Activated CD8-positive, alpha-beta T cell treated with anti-CD3 and anti-CD28 coated beads for 36 hours (primary cell): ENCODE data around the gene CALN1. TPM values are rescaled to one million over a fixed set of nuclear protein-coding genes. Genes with fewer than 3 reads are reported as not detected.

Experiments used
- ATAC-seq: fragments of 200-7000 bp; cut with Tn5 transposase; one replicate; pipeline ENCODE4 v1.10.0; 2021; ENCODE audit warnings: mild to moderate bottlenecking, moderate library complexity
- CTCF ChIA-PET: fragments of 350-600 bp; sonication (Branson Sonifier 250); formaldehyde crosslinking; loops from one replicate; lab custom pipeline; 2021; ENCODE audit warnings: antibody characterized with exemption; lab: Charles Lee
- POLR2A ChIA-PET: fragments of 350-600 bp; sonication (Branson Sonifier 250); formaldehyde crosslinking; loops from one replicate; lab custom pipeline; 2021; ENCODE audit warnings: antibody characterized with exemption; lab: Charles Lee
- DNase-seq: peaks from one replicate; pipeline ENCODE4 v3.0.0-alpha.2; 2020
- H3K27ac Mint-ChIP-seq: one replicate; pipeline ENCODE4 v1.8.0; 2021; ENCODE audit warnings: mild to moderate bottlenecking, mixed read lengths
- H3K27me3 Mint-ChIP-seq: one replicate; pipeline ENCODE4 v1.8.0; 2021; ENCODE audit warnings: mixed read lengths
- H3K36me3 Mint-ChIP-seq: one replicate; pipeline ENCODE4 v1.8.0; 2021; ENCODE audit warnings: low read depth, mixed read lengths
- H3K4me1 Mint-ChIP-seq: one replicate; pipeline ENCODE4 v1.8.0; 2021; ENCODE audit warnings: low read depth, mixed read lengths
- H3K4me3 Mint-ChIP-seq: one replicate; pipeline ENCODE4 v1.8.0; 2021; ENCODE audit warnings: mild to moderate bottlenecking, moderate library complexity, mixed read lengths
- H3K9me3 Mint-ChIP-seq: one replicate; pipeline ENCODE4 v1.8.0; 2021; ENCODE audit warnings: mixed read lengths
- CTCF ChIP-seq: fragments of 200-600 bp; IDR thresholded peaks from one replicate; pipeline ENCODE4 v1.8.0; 2022; ENCODE audit warnings: antibody characterized with exemption, mild to moderate bottlenecking
- intact Hi-C: fragments of 100-400 bp; cut with micrococcal nuclease; formaldehyde crosslinking; loops from one replicate; pipeline ENCODE4 v1.10.0; 2022
- total RNA-seq, 2 experiments: library from RNA; stranded (reverse); gene quantifications; one replicate each; pipeline ENCODE4 v1.2.3, GENCODE V29; 2021

CALN1 gene
- total RNA-seq, 2 experiments from 2014 or later = 0.02 to 0.16 TPM

GRCh38 chr7:72272479-72272878 is 139.7 kb downstream of the CALN1 start:
- ATAC-seq (no peak), DNase-seq (no peak)
- intact Hi-C loops = no loop called here
- Mint-ChIP-seq H3K27me3 (no peaks in the 10 kb centered on the region), H3K4me3 (no peak overlapping the region), H3K27ac (no peak overlapping the region), H3K4me1 (no peaks in the 10 kb centered on the region), H3K36me3 (no peaks in the 10 kb centered on the region), H3K9me3 (peaks cover 15% of the 10 kb centered on the region)
- POLR2A ChIA-PET = no interaction called here
- CTCF ChIA-PET = no interaction called here
- no peak for TF ChIP-seq CTCF

- Mint-ChIP-seq H3K4me1 (no peaks in the 10 kb centered on the region), H3K4me3 (no peak overlapping the region), H3K9me3 (peaks cover 10% of the 10 kb centered on the region), H3K27me3 (no peaks in the 10 kb centered on the region), H3K36me3 (no peaks in the 10 kb centered on the region), H3K27ac (no peak overlapping the region)
- CTCF ChIA-PET = no interaction called here
- POLR2A ChIA-PET = no interaction called here
- TF ChIP-seq CTCF = no peak
- no peak for ATAC-seq
- intact Hi-C loops = no loop called here
- no peak for DNase-seq
Observed at GRCh38 chr7:72268796-72269195, 143.3 kb downstream of the CALN1 start.

- intact Hi-C loops = no loop called here
- peaks cover 10% of the 10 kb centered on the region for H3K9me3 Mint-ChIP-seq
- POLR2A ChIA-PET = no interaction called here
- no peaks in the 10 kb centered on the region for H3K27me3 Mint-ChIP-seq
- H3K27ac Mint-ChIP-seq = no peak overlapping the region
- DNase-seq = no peak
- ATAC-seq = no peak
- no peak overlapping the region for H3K4me3 Mint-ChIP-seq
- H3K4me1 Mint-ChIP-seq = no peaks in the 10 kb centered on the region
- no peaks in the 10 kb centered on the region for H3K36me3 Mint-ChIP-seq
- CTCF ChIA-PET = no interaction called here
- no peak for TF ChIP-seq CTCF
Observed at GRCh38 chr7:72268090-72268489, 144.0 kb downstream of the CALN1 start.

- H3K4me1 Mint-ChIP-seq = no peaks in the 10 kb centered on the region
- POLR2A ChIA-PET = no interaction called here
- CTCF ChIA-PET = no interaction called here
- H3K27me3 Mint-ChIP-seq = no peaks in the 10 kb centered on the region
- ATAC-seq (no peak), DNase-seq (no peak)
- no peak overlapping the region for H3K27ac Mint-ChIP-seq
- TF ChIP-seq CTCF = no peak
- peaks cover 10% of the 10 kb centered on the region for H3K9me3 Mint-ChIP-seq
- no peaks in the 10 kb centered on the region for H3K36me3 Mint-ChIP-seq
- intact Hi-C loops = no loop called here
- no peak overlapping the region for H3K4me3 Mint-ChIP-seq
Observed at GRCh38 chr7:72267291-72267800, 144.8 kb downstream of the CALN1 start.

- no peak overlapping the region for H3K27ac Mint-ChIP-seq
- no peaks in the 10 kb centered on the region for H3K27me3 Mint-ChIP-seq
- no peak for DNase-seq
- H3K4me3 Mint-ChIP-seq = no peak overlapping the region
- intact Hi-C loops = no loop called here
- TF ChIP-seq CTCF = no peak
- peaks cover 10% of the 10 kb centered on the region for H3K9me3 Mint-ChIP-seq
- POLR2A ChIA-PET = no interaction called here
- no peaks in the 10 kb centered on the region for H3K36me3 Mint-ChIP-seq
- CTCF ChIA-PET = no interaction called here
- H3K4me1 Mint-ChIP-seq = no peaks in the 10 kb centered on the region
- no peak for ATAC-seq
Observed at GRCh38 chr7:72266771-72267170, 145.4 kb downstream of the CALN1 start.
